RWPE1 (cell line): ENCODE measurements around the gene FAM120AOS.

ENCODE experiments used
- CTCF ChIA-PET: fragments of 350-600 bp; sonication (Branson Sonifier 250); formaldehyde crosslinking; extraction: SDS; loops from one replicate; lab custom pipeline; 2021; lab: Yijun Ruan, JAX
- POLR2A ChIA-PET: fragments of 400-600 bp; formaldehyde crosslinking; extraction: SDS; loops from one replicate; lab custom pipeline; 2020; ENCODE audit warnings: antibody characterized with exemption; ENCODE audit not compliant: low non-redundant PET; lab: Yijun Ruan, JAX
- DNase-seq: peaks from one replicate; pipeline ENCODE4 v3.0.0; 2012; ENCODE audit warnings: low spot score
- H3K27ac ChIP-seq: fragments of 450-650 bp; 2 replicates; pipeline ENCODE4 v1.5.1; 2017
- TF ChIP-seq, protein P1 (sequence below): fragments of 450-650 bp; conservative IDR thresholded peaks from 2 replicates; pipeline ENCODE4 v1.5.1; 2017; ENCODE audit warnings: low read depth, mild to moderate bottlenecking

FAM120AOS gene

DNA sequence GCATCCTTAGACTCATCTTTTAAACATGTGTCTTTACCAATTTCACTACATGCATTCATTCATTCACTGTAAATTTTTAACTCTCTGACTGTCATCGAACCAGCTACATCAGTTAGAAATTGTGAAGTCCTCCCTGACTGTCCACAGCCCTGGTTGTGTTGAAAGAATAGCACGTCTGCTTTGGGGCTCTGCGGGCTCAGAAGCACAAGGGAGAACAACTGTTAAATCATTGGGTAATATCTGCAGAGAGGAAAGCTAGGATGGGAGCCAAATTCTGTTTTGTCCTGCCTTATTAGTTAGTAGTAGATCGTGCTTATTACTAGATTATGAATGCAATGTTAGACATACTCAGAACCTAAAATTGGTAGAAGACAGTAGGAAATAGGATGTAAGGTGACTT, 26.3 kb upstream of the FAM120AOS start:
- TF ChIP-seq, protein P1, sequence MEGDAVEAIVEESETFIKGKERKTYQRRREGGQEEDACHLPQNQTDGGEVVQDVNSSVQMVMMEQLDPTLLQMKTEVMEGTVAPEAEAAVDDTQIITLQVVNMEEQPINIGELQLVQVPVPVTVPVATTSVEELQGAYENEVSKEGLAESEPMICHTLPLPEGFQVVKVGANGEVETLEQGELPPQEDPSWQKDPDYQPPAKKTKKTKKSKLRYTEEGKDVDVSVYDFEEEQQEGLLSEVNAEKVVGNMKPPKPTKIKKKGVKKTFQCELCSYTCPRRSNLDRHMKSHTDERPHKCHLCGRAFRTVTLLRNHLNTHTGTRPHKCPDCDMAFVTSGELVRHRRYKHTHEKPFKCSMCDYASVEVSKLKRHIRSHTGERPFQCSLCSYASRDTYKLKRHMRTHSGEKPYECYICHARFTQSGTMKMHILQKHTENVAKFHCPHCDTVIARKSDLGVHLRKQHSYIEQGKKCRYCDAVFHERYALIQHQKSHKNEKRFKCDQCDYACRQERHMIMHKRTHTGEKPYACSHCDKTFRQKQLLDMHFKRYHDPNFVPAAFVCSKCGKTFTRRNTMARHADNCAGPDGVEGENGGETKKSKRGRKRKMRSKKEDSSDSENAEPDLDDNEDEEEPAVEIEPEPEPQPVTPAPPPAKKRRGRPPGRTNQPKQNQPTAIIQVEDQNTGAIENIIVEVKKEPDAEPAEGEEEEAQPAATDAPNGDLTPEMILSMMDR: no peak
- H3K27ac ChIP-seq: no peak overlapping the region
- POLR2A ChIA-PET: no interaction called here
- no peak for DNase-seq
- CTCF ChIA-PET: no interaction called here

GRCh38 chr9:93477397-93477796, 24.0 kb upstream of the FAM120AOS start:
- CTCF ChIA-PET: interaction anchor here (1.5 kb wide), 1 partner anchor 16 kb away, joined by 3 read pairs; no protein-coding TSS in a partner anchor
- TF ChIP-seq, protein P1: no peak
- POLR2A ChIA-PET: no interaction called here
- DNase-seq: no peak
- H3K27ac ChIP-seq: no peak overlapping the region

DNA sequence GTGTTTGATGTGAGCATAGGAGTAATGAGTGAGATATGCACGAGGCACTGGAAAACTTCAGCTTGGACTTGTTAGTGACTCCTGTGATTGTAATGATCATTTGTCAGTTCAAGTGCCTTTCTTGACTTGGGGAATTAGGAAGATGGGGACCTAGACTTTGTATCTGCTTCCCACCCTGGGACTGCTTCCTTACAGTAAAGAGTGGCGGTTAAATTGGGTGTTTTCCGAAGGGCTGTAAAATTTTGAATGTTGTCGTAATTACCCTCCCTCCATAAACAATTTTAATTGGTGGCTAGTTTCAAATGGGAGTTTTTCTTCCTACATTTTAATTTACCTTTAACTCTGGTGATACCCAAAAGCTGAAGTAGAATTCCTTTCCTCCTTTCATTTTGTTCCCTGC, 23.5 kb upstream of the FAM120AOS start:
- TF ChIP-seq, protein P1: no peak
- no peak overlapping the region for H3K27ac ChIP-seq
- POLR2A ChIA-PET: no interaction called here
- no peak for DNase-seq
- CTCF ChIA-PET: interaction anchor here (1.5 kb wide), 1 partner anchor 16 kb away, joined by 3 read pairs; no protein-coding TSS in a partner anchor

DNA sequence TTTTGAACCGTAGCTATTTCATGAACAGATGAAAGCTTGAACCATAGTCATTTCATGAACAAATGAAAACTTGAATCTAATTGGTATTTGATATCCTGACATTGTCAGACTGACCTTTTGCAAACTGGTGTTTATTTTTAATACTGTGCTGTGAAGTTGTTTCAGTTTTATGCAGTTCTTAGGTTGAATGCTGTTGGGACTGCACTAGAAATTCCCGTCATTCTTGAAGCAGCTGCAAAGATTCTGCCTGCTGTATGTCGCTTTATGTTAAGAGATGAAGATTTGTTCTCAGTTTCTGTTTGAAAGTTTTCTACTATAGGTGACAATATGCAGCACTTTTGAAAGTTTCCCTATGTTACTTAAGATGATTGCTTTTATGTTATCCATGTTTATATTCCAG, 22.5 kb upstream of the FAM120AOS start:
- POLR2A ChIA-PET: no interaction called here
- TF ChIP-seq, protein P1: no peak
- no peak overlapping the region for H3K27ac ChIP-seq
- DNase-seq: no peak
- CTCF ChIA-PET: interaction anchor here (0.6 kb wide), 1 partner anchor 30 kb away, joined by 3 read pairs; no protein-coding TSS in a partner anchor

DNA sequence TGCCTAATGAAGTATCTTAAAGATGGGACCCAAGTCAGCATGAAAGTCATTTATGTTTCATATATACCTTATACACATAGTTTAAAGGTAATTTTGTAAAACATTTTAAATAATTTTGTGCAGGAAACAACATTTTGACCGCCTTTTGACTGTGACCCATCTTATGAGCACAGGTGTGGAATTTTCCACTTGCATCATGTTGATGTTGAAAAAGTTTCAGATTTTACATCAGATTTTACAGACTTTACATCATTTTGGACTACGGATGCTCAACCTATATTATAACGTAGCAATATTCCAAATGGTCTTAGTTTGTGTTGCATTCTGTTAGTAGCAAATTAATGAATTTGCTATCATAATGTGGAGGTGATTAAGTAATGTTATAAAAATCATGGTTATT, 21.7 kb upstream of the FAM120AOS start:
- POLR2A ChIA-PET: no interaction called here
- DNase-seq: no peak
- TF ChIP-seq, protein P1: no peak
- H3K27ac ChIP-seq: no peak overlapping the region
- CTCF ChIA-PET: no interaction called here

- ChIA-PET CTCF (no interaction called here), POLR2A (no interaction called here)
- peak overlapping the region; percentile 63 for H3K27ac ChIP-seq
- TF ChIP-seq, protein P1: no peak
- DNase-seq: peak; percentile 47
These were observed 20.0 kb upstream of the FAM120AOS start for GRCh38 chr9:93473411-93473810.
